Ishikawa (cell line): ENCODE data around the gene PPOX.

Source experiments
- CEBPB ChIP-seq: IDR thresholded peaks from 2 replicates; pipeline ENCODE4 v1.6.1; 2012
- CREB1 ChIP-seq: IDR thresholded peaks from 2 replicates; pipeline ENCODE4 v1.6.1; 2012; ENCODE audit warnings: low read depth
- EGR1 ChIP-seq: IDR thresholded peaks from 2 replicates; pipeline ENCODE4 v1.6.1; 2012
- EP300 ChIP-seq: IDR thresholded peaks from 2 replicates; pipeline ENCODE4 v1.6.1; 2012; ENCODE audit warnings: borderline replicate concordance
- FOXM1 ChIP-seq: IDR thresholded peaks from 2 replicates; pipeline ENCODE4 v1.6.1; 2012; ENCODE audit warnings: low read depth, borderline replicate concordance
- NFIC ChIP-seq: IDR thresholded peaks from 2 replicates; pipeline ENCODE4 v1.6.1; 2012
- RAD21 ChIP-seq: IDR thresholded peaks from 2 replicates; pipeline ENCODE4 v1.6.1; 2012; ENCODE audit warnings: low read depth
- TAF1 ChIP-seq: IDR thresholded peaks from 2 replicates; pipeline ENCODE4 v1.6.1; 2012; ENCODE audit warnings: low read depth, mild to moderate bottlenecking
- TCF12 ChIP-seq: IDR thresholded peaks from 2 replicates; pipeline ENCODE4 v1.6.1; 2012; ENCODE audit warnings: low read depth
- TEAD4 ChIP-seq: IDR thresholded peaks from 2 replicates; pipeline ENCODE4 v1.6.1; 2012
- YY1 ChIP-seq: IDR thresholded peaks from 2 replicates; pipeline ENCODE4 v1.6.1; 2012; ENCODE audit warnings: low read depth
- ZBTB7A ChIP-seq: IDR thresholded peaks from 2 replicates; pipeline ENCODE4 v1.6.1; 2012; ENCODE audit warnings: low read depth
- TF ChIP-seq, protein P1 (sequence below): IDR thresholded peaks from 2 replicates; pipeline ENCODE4 v1.6.1; 2012
- TF ChIP-seq, protein P2 (sequence below): IDR thresholded peaks from 2 replicates; pipeline ENCODE4 v1.6.1; 2012
- TF ChIP-seq, protein P3 (sequence below): IDR thresholded peaks from 2 replicates; pipeline ENCODE4 v1.6.1; 2012; ENCODE audit warnings: low read depth, mild to moderate bottlenecking

Gene PPOX

DNA sequence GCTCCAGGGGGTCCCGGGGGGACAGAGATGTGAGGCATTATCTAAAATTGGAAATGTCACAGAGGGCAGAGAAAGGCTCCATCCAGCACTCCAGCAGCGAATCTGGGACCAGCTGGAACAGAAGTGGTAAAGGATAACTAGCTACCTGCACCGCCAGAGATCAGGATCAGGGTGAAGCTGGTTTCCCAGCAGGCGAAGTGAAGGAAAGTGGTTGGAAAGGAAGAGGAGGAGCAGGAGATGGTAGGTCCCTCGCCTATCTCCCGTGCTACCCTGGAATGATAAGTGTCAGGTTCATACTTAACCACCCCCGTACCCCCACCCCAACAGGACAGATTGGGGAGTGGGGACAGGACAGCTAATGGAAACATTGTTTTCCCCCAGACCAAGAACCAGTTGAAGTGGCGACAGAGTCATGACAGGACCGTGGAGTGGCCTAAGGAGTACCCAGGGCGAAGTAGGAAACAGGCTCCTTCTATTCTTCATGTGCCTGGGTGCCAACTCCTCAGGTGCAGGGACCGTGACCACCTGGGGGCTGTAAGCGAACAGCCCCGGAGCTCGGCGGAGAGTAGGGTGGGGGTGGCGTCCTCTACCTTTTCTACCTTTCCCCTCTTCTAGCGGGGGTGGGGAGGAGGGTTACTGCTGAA lies 10.4 kb downstream of the PPOX start:
- TF ChIP-seq TEAD4 (no peak), YY1 (no peak), NFIC (no peak), EGR1 (no peak)

DNA sequence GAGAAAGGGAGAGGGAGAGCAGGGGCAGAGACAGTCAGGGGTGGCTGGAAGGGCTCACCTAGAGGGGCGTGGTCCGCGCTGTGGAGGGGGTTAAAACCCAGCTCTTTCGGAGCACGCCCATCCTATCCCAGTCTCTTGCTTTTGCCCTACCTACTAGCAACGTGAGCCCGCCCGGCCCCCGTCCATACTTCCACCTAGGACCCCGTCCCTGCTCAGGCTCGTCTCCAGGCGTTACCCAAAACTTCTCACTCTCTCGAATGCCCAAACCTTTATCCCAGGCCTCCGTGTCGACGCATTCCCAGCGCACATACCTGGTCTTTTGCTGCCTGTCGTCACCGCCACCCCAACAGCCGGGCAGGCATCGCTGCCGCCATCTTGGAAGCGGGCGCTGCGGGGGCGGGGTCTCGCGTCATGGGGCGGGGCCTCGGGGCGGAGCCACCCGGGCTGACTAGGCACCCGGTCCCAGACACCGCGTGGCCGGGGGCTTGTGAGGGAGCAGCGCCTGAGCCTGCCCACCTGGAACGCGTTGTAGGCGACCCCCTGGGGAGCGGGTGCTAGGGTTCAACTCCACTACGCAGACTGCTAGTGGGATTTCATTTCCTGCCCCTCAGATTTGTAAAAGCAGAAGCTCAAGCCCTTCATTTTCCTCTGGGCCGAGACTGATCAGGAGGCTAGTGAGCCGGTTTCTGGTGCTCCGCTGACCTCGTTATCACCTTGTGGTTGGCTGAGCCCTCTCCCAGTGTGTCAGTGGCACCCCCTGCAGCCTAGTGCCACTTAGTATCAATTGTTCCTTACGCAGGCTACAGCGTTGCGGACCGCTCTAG lies 11.1 kb downstream of the PPOX start, which contains the start of gene B4GALT3:
Gene B4GALT3, minus strand, starts transcription at position 396 of the 824 bp plus-strand sequence. CDS start 1,447 bp downstream, outside the sequence.
- TF ChIP-seq TAF1, result peak; percentile 97
- TF ChIP-seq, protein P1, sequence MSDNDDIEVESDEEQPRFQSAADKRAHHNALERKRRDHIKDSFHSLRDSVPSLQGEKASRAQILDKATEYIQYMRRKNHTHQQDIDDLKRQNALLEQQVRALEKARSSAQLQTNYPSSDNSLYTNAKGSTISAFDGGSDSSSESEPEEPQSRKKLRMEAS, result peak; percentile 94
- no peak for TF ChIP-seq TCF12
- TF ChIP-seq, protein P2, sequence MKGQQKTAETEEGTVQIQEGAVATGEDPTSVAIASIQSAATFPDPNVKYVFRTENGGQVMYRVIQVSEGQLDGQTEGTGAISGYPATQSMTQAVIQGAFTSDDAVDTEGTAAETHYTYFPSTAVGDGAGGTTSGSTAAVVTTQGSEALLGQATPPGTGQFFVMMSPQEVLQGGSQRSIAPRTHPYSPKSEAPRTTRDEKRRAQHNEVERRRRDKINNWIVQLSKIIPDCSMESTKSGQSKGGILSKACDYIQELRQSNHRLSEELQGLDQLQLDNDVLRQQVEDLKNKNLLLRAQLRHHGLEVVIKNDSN, result no peak
- peak; percentile 47; the same call in 1 of the 2 replicates for TF ChIP-seq ZBTB7A
- TF ChIP-seq FOXM1, result no peak
- TF ChIP-seq TEAD4, result peak; percentile 36; the same call in 1 of the 2 replicates
- no peak for TF ChIP-seq RAD21
- no peak for TF ChIP-seq EP300
- TF ChIP-seq, protein P3, sequence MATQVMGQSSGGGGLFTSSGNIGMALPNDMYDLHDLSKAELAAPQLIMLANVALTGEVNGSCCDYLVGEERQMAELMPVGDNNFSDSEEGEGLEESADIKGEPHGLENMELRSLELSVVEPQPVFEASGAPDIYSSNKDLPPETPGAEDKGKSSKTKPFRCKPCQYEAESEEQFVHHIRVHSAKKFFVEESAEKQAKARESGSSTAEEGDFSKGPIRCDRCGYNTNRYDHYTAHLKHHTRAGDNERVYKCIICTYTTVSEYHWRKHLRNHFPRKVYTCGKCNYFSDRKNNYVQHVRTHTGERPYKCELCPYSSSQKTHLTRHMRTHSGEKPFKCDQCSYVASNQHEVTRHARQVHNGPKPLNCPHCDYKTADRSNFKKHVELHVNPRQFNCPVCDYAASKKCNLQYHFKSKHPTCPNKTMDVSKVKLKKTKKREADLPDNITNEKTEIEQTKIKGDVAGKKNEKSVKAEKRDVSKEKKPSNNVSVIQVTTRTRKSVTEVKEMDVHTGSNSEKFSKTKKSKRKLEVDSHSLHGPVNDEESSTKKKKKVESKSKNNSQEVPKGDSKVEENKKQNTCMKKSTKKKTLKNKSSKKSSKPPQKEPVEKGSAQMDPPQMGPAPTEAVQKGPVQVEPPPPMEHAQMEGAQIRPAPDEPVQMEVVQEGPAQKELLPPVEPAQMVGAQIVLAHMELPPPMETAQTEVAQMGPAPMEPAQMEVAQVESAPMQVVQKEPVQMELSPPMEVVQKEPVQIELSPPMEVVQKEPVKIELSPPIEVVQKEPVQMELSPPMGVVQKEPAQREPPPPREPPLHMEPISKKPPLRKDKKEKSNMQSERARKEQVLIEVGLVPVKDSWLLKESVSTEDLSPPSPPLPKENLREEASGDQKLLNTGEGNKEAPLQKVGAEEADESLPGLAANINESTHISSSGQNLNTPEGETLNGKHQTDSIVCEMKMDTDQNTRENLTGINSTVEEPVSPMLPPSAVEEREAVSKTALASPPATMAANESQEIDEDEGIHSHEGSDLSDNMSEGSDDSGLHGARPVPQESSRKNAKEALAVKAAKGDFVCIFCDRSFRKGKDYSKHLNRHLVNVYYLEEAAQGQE, result no peak
- no peak for TF ChIP-seq CEBPB
- peak; percentile 78 for TF ChIP-seq EGR1
- TF ChIP-seq CREB1, result peak; percentile 64
- TF ChIP-seq YY1, result peak; percentile 99
- no peak for TF ChIP-seq NFIC

DNA sequence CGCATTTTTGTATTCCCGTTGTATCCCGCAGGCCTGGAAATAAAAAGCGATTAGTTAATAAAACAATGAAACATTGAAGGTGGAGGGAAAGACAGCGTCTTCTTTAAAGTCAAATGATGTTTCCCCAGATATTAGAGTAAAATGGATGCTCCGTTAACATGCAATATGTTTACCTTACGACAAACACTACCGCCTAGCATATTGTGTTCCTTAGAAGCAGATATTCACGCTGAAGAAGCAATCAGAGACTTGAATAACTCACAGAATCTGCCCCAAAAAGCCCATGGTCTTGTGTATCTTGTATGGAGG lies 11.7 kb downstream of the PPOX start:
- TF ChIP-seq YY1, result no peak
- no peak for TF ChIP-seq FOXM1
- no peak for TF ChIP-seq EP300
- TF ChIP-seq TEAD4, result no peak
- no peak for TF ChIP-seq TAF1
- TF ChIP-seq EGR1, result no peak
- TF ChIP-seq RAD21, result no peak
- TF ChIP-seq, protein P2, result no peak
- TF ChIP-seq, protein P1, result no peak
- no peak for TF ChIP-seq CREB1
- TF ChIP-seq CEBPB, result no peak
- TF ChIP-seq TCF12, result no peak
- no peak for TF ChIP-seq ZBTB7A
- TF ChIP-seq NFIC, result no peak

DNA sequence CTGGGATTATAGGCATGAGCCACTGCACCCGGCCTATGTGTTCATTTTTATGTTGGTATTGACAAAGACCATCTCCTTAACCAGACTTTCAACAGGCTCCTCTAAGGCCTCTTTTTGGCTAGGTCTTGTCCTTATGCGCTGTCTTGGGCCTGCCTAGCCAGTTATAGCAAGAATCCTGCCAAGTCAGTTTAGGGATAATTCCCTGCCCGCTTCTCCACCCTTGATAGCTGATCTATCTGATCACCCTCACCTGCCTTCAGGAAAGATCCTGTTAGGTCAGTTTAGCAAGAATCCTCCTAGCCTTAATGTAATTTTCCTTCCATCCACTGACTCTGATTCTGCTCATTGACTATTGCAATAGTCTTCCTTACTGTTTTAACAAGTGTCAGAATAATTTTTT lies 13.5 kb downstream of the PPOX start:
- TF ChIP-seq, protein P2, result no peak
- TF ChIP-seq TCF12 (no peak), TEAD4 (no peak), YY1 (no peak)
- TF ChIP-seq, protein P1, result no peak

DNA sequence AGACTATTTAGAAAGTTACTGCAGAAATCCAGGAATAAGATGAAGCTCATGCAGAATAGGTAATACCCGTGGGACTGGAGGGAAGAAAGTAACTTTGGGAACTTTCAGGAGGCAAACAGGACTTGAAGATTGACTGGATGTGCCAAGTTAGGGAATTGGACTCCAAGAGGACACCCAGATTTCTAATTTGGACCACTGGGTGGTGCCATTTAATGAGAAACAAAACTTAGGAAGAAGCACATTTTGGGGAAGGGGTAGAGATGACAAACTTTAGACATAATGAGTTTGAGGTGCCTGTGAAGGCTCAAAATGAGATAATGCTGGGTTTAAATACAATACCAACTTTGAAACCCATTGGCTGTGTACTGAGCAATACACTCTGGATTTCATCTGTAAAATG lies 14.4 kb downstream of the PPOX start:
- TF ChIP-seq RAD21 (0 out of 2 replicates have a peak, but pooled peaks have one; percentile 15), FOXM1 (no peak)

DNA sequence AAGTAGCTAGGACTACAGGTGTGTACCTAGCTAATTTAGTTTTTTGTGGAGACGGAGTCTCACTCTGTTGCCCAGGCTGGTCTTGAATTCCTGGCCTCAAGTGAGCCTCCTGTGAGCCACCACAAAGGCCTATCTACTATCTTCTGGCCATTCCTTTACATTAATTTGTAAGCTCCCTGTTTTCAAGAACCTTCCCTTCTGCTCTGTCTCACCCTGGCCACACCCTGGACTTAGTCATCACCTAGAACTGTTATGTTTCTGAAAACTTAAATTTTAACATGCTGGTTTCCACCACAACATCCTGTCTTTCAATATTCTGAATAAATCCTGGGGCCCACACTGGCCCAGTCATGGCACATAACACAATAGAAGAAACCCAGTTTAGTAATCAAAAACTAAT lies 16.0 kb downstream of the PPOX start:
- TF ChIP-seq EGR1 (no peak), YY1 (no peak), TEAD4 (no peak), NFIC (no peak), CEBPB (no peak), TCF12 (no peak), EP300 (no peak), CREB1 (no peak), FOXM1 (no peak), TAF1 (no peak), RAD21 (no peak), ZBTB7A (no peak)
- TF ChIP-seq, protein P3, result no peak
- TF ChIP-seq, protein P2, result no peak
- TF ChIP-seq, protein P1, result no peak
